Trophoblast cell (in vitro differentiated cells and primary cell): Measurements from ENCODE around the gene AXIN1.

Source experiments
- DNase-seq, 2 donors: peaks; one replicate each; pipeline ENCODE4 v3.0.0-alpha.2; 2016
- H2AFZ ChIP-seq: 2 replicates; pipeline ENCODE4 v1.6.1; 2013; ENCODE audit warnings: low read length, moderate library complexity, mild to moderate bottlenecking; ENCODE audit not compliant: insufficient read depth, poor library complexity
- H2AK5ac ChIP-seq: 2 replicates; pipeline ENCODE4 v1.6.1; 2013; ENCODE audit warnings: mild to moderate bottlenecking, low read length
- H2BK120ac ChIP-seq: 2 replicates; pipeline ENCODE4 v1.6.1; 2013; ENCODE audit warnings: low read length, mild to moderate bottlenecking, moderate library complexity; ENCODE audit not compliant: insufficient read depth, poor library complexity
- H2BK12ac ChIP-seq: 2 replicates; pipeline ENCODE4 v1.6.1; 2013; ENCODE audit warnings: mild to moderate bottlenecking, low read length, moderate library complexity
- H2BK5ac ChIP-seq: 2 replicates; pipeline ENCODE4 v1.6.1; 2013; ENCODE audit warnings: low read length, low read depth, moderate library complexity, mild to moderate bottlenecking; ENCODE audit not compliant: poor library complexity
- H3K14ac ChIP-seq: 2 replicates; pipeline ENCODE4 v1.6.1; 2013; ENCODE audit warnings: mild to moderate bottlenecking, low read length
- H3K18ac ChIP-seq: 2 replicates; pipeline ENCODE4 v1.6.1; 2013; ENCODE audit warnings: mild to moderate bottlenecking, low read length
- H3K23ac ChIP-seq: 2 replicates; pipeline ENCODE4 v1.6.1; 2013; ENCODE audit warnings: low read length
- H3K27ac ChIP-seq: 2 replicates; pipeline ENCODE4 v1.5.1; 2013; ENCODE audit warnings: low read depth, mild to moderate bottlenecking, inconsistent platforms, low read length, moderate library complexity
- H3K27me3 ChIP-seq: 2 replicates; pipeline ENCODE4 v1.6.1; 2013; ENCODE audit warnings: inconsistent platforms, mild to moderate bottlenecking, low read length, moderate library complexity; ENCODE audit not compliant: insufficient read depth
- H3K36me3 ChIP-seq, 2 experiments: 1 replicate in 1 of 2; 2 replicates in 1 of 2; pipeline ENCODE4 v1.6.1; 2013; ENCODE audit warnings: low read length in 2 of 2, mild to moderate bottlenecking in 2 of 2, moderate library complexity in 1 of 2; ENCODE audit not compliant: insufficient read depth in 2 of 2, control insufficient read depth in 1 of 2
- H3K4ac ChIP-seq: 2 replicates; pipeline ENCODE4 v1.6.1; 2013; ENCODE audit warnings: low read depth, mild to moderate bottlenecking, low read length, moderate library complexity
- H3K4me1 ChIP-seq, 2 experiments: 1 replicate in 1 of 2; 2 replicates in 1 of 2; pipeline ENCODE4 v1.6.1; 2013; ENCODE audit warnings: low read length in 2 of 2, mild to moderate bottlenecking in 2 of 2, moderate library complexity in 1 of 2; ENCODE audit not compliant: insufficient read depth in 2 of 2, control insufficient read depth in 1 of 2
- H3K4me2 ChIP-seq: 2 replicates; pipeline ENCODE4 v1.6.1; 2013; ENCODE audit warnings: inconsistent platforms, mild to moderate bottlenecking, low read length, moderate library complexity
- H3K4me3 ChIP-seq: 2 replicates; pipeline ENCODE4 v1.5.1; 2013; ENCODE audit warnings: mild to moderate bottlenecking, low read depth, low read length, inconsistent platforms
- H3K79me1 ChIP-seq: one replicate; pipeline ENCODE4 v1.6.1; 2013; ENCODE audit warnings: low read length
- H3K79me2 ChIP-seq: 2 replicates; pipeline ENCODE4 v1.6.1; 2013; ENCODE audit warnings: low read length, mild to moderate bottlenecking; ENCODE audit not compliant: control insufficient read depth, insufficient read depth, poor library complexity
- H3K9ac ChIP-seq: 2 replicates; pipeline ENCODE4 v1.6.1; 2013; ENCODE audit warnings: mild to moderate bottlenecking, low read length
- H3K9me3 ChIP-seq: 2 replicates; pipeline ENCODE4 v1.6.1; 2013; ENCODE audit warnings: low read depth, mild to moderate bottlenecking, control low read depth, inconsistent platforms, low read length; ENCODE audit not compliant: insufficient read depth
- H4K12ac ChIP-seq: 2 replicates; pipeline ENCODE4 v1.6.1; 2013; ENCODE audit warnings: low read depth, mild to moderate bottlenecking, low read length, moderate library complexity
- H4K8ac ChIP-seq: 2 replicates; pipeline ENCODE4 v1.6.1; 2013; ENCODE audit warnings: low read depth, mild to moderate bottlenecking, low read length, moderate library complexity
- H4K91ac ChIP-seq: one replicate; pipeline ENCODE4 v1.6.1; 2013; ENCODE audit warnings: low read depth, mild to moderate bottlenecking, low read length, moderate library complexity
- WGBS: extraction: QIAGEN DNeasy Blood & Tissue Kit; methylation state at CpG from one replicate; pipeline ENCODE4 v1.1.7; 2013; ENCODE audit warnings: missing lambda C conversion rate; ENCODE audit not compliant: insufficient read length, insufficient coverage; ENCODE audit errors: extremely low coverage; 5-methylcytosine and 5-hydroxymethylcytosine counted together

Gene AXIN1

GRCh38 chr16:317583-317982 lies 34.9 kb downstream of the AXIN1 start:
- DNase-seq = no peak
- Histone ChIP-seq H3K79me2 (no peaks in the 10 kb centered on the region), H2BK12ac (no peak overlapping the region), H3K4me1 (peaks cover 6 to 8% of the 10 kb centered on the region in 2 experiments), H3K9me3 (no peaks in the 10 kb centered on the region), H2BK5ac (no peak overlapping the region), H3K79me1 (no peaks in the 10 kb centered on the region), H3K4me3 (peak overlapping the region; percentile 32), H3K36me3 (peaks cover 24 to 34% of the 10 kb centered on the region in 2 experiments), H4K12ac (no peak overlapping the region), H3K9ac (no peak overlapping the region), H2AFZ (no peak overlapping the region), H4K91ac (no peak overlapping the region), H3K14ac (no peak overlapping the region), H3K23ac (no peak overlapping the region), H2BK120ac (no peak overlapping the region), H4K8ac (no peak overlapping the region), H3K4ac (no peak overlapping the region), H3K4me2 (no peak overlapping the region), H3K18ac (no peak overlapping the region), H2AK5ac (no peak overlapping the region), H3K27me3 (no peaks in the 10 kb centered on the region), H3K27ac (no peak overlapping the region)
- WGBS = no CpG with 5 or more reads among the region's 5 CpGs

GRCh38 chr16:316741-317464 lies 35.6 kb downstream of the AXIN1 start:
- Histone ChIP-seq H4K91ac (no peak overlapping the region), H2AFZ (no peak overlapping the region), H3K4ac (no peak overlapping the region), H2BK12ac (no peak overlapping the region), H3K27ac (no peak overlapping the region), H3K23ac (no peak overlapping the region), H3K18ac (no peak overlapping the region), H3K36me3 (peaks cover 29 to 33% of the 10 kb centered on the region in 2 experiments), H2AK5ac (no peak overlapping the region), H3K9ac (no peak overlapping the region), H3K4me3 (no peak overlapping the region), H3K9me3 (no peaks in the 10 kb centered on the region), H3K27me3 (no peaks in the 10 kb centered on the region), H4K8ac (no peak overlapping the region), H3K4me1 (peaks cover 6 to 8% of the 10 kb centered on the region in 2 experiments), H3K79me1 (no peaks in the 10 kb centered on the region), H3K4me2 (no peak overlapping the region), H4K12ac (no peak overlapping the region), H2BK5ac (no peak overlapping the region), H2BK120ac (no peak overlapping the region), H3K79me2 (no peaks in the 10 kb centered on the region), H3K14ac (no peak overlapping the region)
- DNase-seq = peak; percentile 79 to 86
- no CpG with 5 or more reads among the region's 19 CpGs for WGBS

- H3K27me3 ChIP-seq = no peaks in the 10 kb centered on the region
- DNase-seq = no peak
- H3K23ac ChIP-seq = no peak overlapping the region
- peaks cover 6 to 8% of the 10 kb centered on the region in 2 experiments for H3K4me1 ChIP-seq
- H3K36me3 ChIP-seq = peaks cover 34 to 38% of the 10 kb centered on the region in 2 experiments
- no peak overlapping the region for H3K14ac ChIP-seq
- H2AK5ac ChIP-seq = no peak overlapping the region
- no peaks in the 10 kb centered on the region for H3K79me2 ChIP-seq
- no peak overlapping the region for H3K4me2 ChIP-seq
- no peak overlapping the region for H3K4ac ChIP-seq
- no peak overlapping the region for H2AFZ ChIP-seq
- H3K18ac ChIP-seq = no peak overlapping the region
- no peak overlapping the region for H2BK5ac ChIP-seq
- no peak overlapping the region for H4K8ac ChIP-seq
- H3K9ac ChIP-seq = no peak overlapping the region
- no peak overlapping the region for H3K4me3 ChIP-seq
- peaks cover 2% of the 10 kb centered on the region for H3K9me3 ChIP-seq
- no CpG with 5 or more reads among the region's 14 CpGs for WGBS
- H2BK12ac ChIP-seq = no peak overlapping the region
- H4K12ac ChIP-seq = no peak overlapping the region
- no peak overlapping the region for H2BK120ac ChIP-seq
- no peak overlapping the region for H3K27ac ChIP-seq
- H4K91ac ChIP-seq = no peak overlapping the region
- no peaks in the 10 kb centered on the region for H3K79me1 ChIP-seq
These were observed 37.7 kb downstream of the AXIN1 start for GRCh38 chr16:314795-315299.

- Histone ChIP-seq H3K4ac (no peak overlapping the region), H3K4me2 (no peak overlapping the region), H3K36me3 (peaks cover 39 to 42% of the 10 kb centered on the region in 2 experiments), H3K27ac (no peak overlapping the region), H3K27me3 (no peaks in the 10 kb centered on the region), H3K9ac (no peak overlapping the region), H3K9me3 (peaks cover 4% of the 10 kb centered on the region), H2BK5ac (no peak overlapping the region), H2AFZ (no peak overlapping the region), H3K4me3 (no peak overlapping the region), H4K8ac (no peak overlapping the region), H3K23ac (no peak overlapping the region), H3K79me2 (no peaks in the 10 kb centered on the region), H2BK12ac (no peak overlapping the region), H3K4me1 (peaks cover 6 to 8% of the 10 kb centered on the region in 2 experiments), H4K91ac (no peak overlapping the region), H4K12ac (no peak overlapping the region), H3K79me1 (no peaks in the 10 kb centered on the region), H3K18ac (no peak overlapping the region), H2AK5ac (no peak overlapping the region), H3K14ac (no peak overlapping the region), H2BK120ac (no peak overlapping the region)
- no peak for DNase-seq
- WGBS = no CpG with 5 or more reads among the region's 16 CpGs
These were observed 38.2 kb downstream of the AXIN1 start for GRCh38 chr16:314351-314750.
